OCI-LY7 (cell line): ENCODE data around the gene GTF2H2. TPM values are rescaled to one million over a fixed set of nuclear protein-coding genes. Genes with fewer than 3 reads are reported as not detected.
"Not testable (repeated sequence)": the region's sequence is repeated elsewhere in the genome, so short reads cannot be mapped to it uniquely, and the experiment has no call there.

Source experiments
- BruUV-seq: library from RNA; stranded (reverse); fragments of 400-500 nt; replicated peaks from 2 replicates; lab custom pipeline; 2021; lab: Mats Ljungman, UMichigan
- CTCF ChIA-PET: fragments of 300-600 bp; sonication (Branson Sonifier 250); formaldehyde crosslinking; loops from one replicate; lab custom pipeline; 2022; ENCODE audit warnings: antibody characterized with exemption; ENCODE audit not compliant: unreplicated experiment; lab: Charles Lee
- POLR2A ChIA-PET: fragments of 300-600 bp; sonication (Branson Sonifier 250); formaldehyde crosslinking; loops from one replicate; lab custom pipeline; 2022; ENCODE audit warnings: antibody characterized with exemption; lab: Charles Lee
- DNase-seq: peaks from one replicate; pipeline ENCODE4 v3.0.0-alpha.2; 2015; ENCODE audit warnings: low spot score
- H2AFZ ChIP-seq: fragments of 200-600 bp; sonication (generic), shearing (Covaris generic); 2 replicates; pipeline ENCODE4 v1.6.1; 2014; ENCODE audit warnings: mild to moderate bottlenecking, antibody characterized with exemption, low read length, moderate library complexity
- H3K27ac ChIP-seq: fragments of 200-600 bp; sonication (generic); 2 replicates; pipeline ENCODE4 v1.5.1; 2014; ENCODE audit warnings: mixed run types, low read depth, mild to moderate bottlenecking, moderate library complexity, low read length, inconsistent platforms; ENCODE audit not compliant: poor library complexity, severe bottlenecking
- H3K36me3 ChIP-seq: fragments of 200-600 bp; sonication (generic); 2 replicates; pipeline ENCODE4 v1.6.1; 2014; ENCODE audit warnings: mild to moderate bottlenecking, antibody characterized with exemption, low read length, moderate library complexity, mixed read lengths; ENCODE audit not compliant: insufficient read depth
- H3K4me1 ChIP-seq: fragments of 200-600 bp; sonication (generic); 2 replicates; pipeline ENCODE4 v1.5.1; 2014; ENCODE audit warnings: mild to moderate bottlenecking, low read length; ENCODE audit not compliant: insufficient read depth, poor library complexity, severe bottlenecking
- H3K4me2 ChIP-seq: fragments of 200-600 bp; sonication (generic); 2 replicates; pipeline ENCODE4 v1.6.1; 2014; ENCODE audit warnings: mild to moderate bottlenecking, low read length
- H3K4me3 ChIP-seq: fragments of 200-600 bp; sonication (generic); 2 replicates; pipeline ENCODE4 v1.5.1; 2014; ENCODE audit warnings: mild to moderate bottlenecking, low read depth, low read length; ENCODE audit not compliant: poor library complexity, severe bottlenecking
- H3K79me2 ChIP-seq: fragments of 200-600 bp; sonication (generic); 2 replicates; pipeline ENCODE4 v1.6.1; 2016; ENCODE audit warnings: low read depth, mild to moderate bottlenecking, low read length, moderate library complexity, mixed read lengths; ENCODE audit not compliant: insufficient read depth
- H3K9me2 ChIP-seq: fragments of 200-600 bp; sonication (generic); 2 replicates; pipeline ENCODE4 v1.6.1; 2016; ENCODE audit warnings: mild to moderate bottlenecking, low read length, mixed read lengths; ENCODE audit not compliant: insufficient read depth
- H3K9me3 ChIP-seq: fragments of 200-600 bp; sonication (generic); 2 replicates; pipeline ENCODE4 v1.6.1; 2014; ENCODE audit warnings: mild to moderate bottlenecking, mixed run types, low read length, mixed read lengths
- H4K20me1 ChIP-seq: fragments of 200-600 bp; sonication (generic); 2 replicates; pipeline ENCODE4 v1.6.1; 2014; ENCODE audit warnings: mild to moderate bottlenecking, antibody characterized with exemption, low read length, moderate library complexity, mixed read lengths; ENCODE audit not compliant: insufficient read depth
- intact Hi-C: fragments of 100-400 bp; cut with micrococcal nuclease; formaldehyde crosslinking; loops from one replicate; pipeline ENCODE4 v1.10.0; 2022; ENCODE audit not compliant: unreplicated experiment
- total RNA-seq, 2 experiments: library from RNA; depleted of rRNA in 1 of 2; stranded (reverse); fragments of >200 nt in 1 of 2; shearing (Covaris generic) in 1 of 2; gene quantifications; 2 replicates each; pipeline ENCODE4 v1.2.3, GENCODE V29; 2014 to 2022

Gene GTF2H2
- total RNA-seq, 2 experiments from 2014 or later, result 39.2 to 54.6 TPM

- H3K4me1 ChIP-seq, BruUV-seq, H3K36me3 ChIP-seq, CTCF ChIA-PET, H2AFZ ChIP-seq, H3K79me2 ChIP-seq, H3K4me3 ChIP-seq, H3K27ac ChIP-seq, H3K4me2 ChIP-seq, intact Hi-C loops, DNase-seq, H3K9me3 ChIP-seq, H3K9me2 ChIP-seq, POLR2A ChIA-PET, H4K20me1 ChIP-seq: not testable (repeated sequence)
Observed at GRCh38 chr5:71059426-71059825, 8.1 kb downstream of the GTF2H2 start.

GRCh38 chr5:71044808-71045207 lies 22.7 kb downstream of the GTF2H2 start:
- H2AFZ ChIP-seq, H3K36me3 ChIP-seq, H3K4me3 ChIP-seq, CTCF ChIA-PET, BruUV-seq, H4K20me1 ChIP-seq, DNase-seq, H3K9me3 ChIP-seq, H3K79me2 ChIP-seq, H3K27ac ChIP-seq, H3K4me1 ChIP-seq, H3K9me2 ChIP-seq, H3K4me2 ChIP-seq, POLR2A ChIA-PET, intact Hi-C loops: not testable (repeated sequence)

GRCh38 chr5:71044128-71044527 lies 23.3 kb downstream of the GTF2H2 start:
- H3K27ac ChIP-seq, BruUV-seq, H3K9me3 ChIP-seq, H3K79me2 ChIP-seq, CTCF ChIA-PET, intact Hi-C loops, H3K4me2 ChIP-seq, H2AFZ ChIP-seq, H4K20me1 ChIP-seq, H3K4me3 ChIP-seq, H3K9me2 ChIP-seq, H3K4me1 ChIP-seq, DNase-seq, POLR2A ChIA-PET, H3K36me3 ChIP-seq: not testable (repeated sequence)

GRCh38 chr5:71031046-71031776 lies 36.3 kb downstream of the GTF2H2 start:
- H3K9me3 ChIP-seq, intact Hi-C loops, H3K4me1 ChIP-seq, H3K4me2 ChIP-seq, H4K20me1 ChIP-seq, CTCF ChIA-PET, H3K36me3 ChIP-seq, H3K9me2 ChIP-seq, H2AFZ ChIP-seq, POLR2A ChIA-PET, H3K4me3 ChIP-seq, DNase-seq, H3K27ac ChIP-seq, H3K79me2 ChIP-seq, BruUV-seq: not testable (repeated sequence)

- DNase-seq, H3K79me2 ChIP-seq, H3K27ac ChIP-seq, H3K9me3 ChIP-seq, H2AFZ ChIP-seq, H3K36me3 ChIP-seq, intact Hi-C loops, POLR2A ChIA-PET, CTCF ChIA-PET, H4K20me1 ChIP-seq, H3K4me3 ChIP-seq, H3K9me2 ChIP-seq, H3K4me2 ChIP-seq, H3K4me1 ChIP-seq, BruUV-seq: not testable (repeated sequence)
Observed at GRCh38 chr5:71025289-71025953, 42.1 kb downstream of the GTF2H2 start, which contains the start of gene NAIP. TSS of gene NAIP (minus strand) at chr5:71025339. CDS start at chr5:71012915, 12,424 bp downstream.

GRCh38 chr5:71020643-71021042 lies 46.8 kb downstream of the GTF2H2 start:
- POLR2A ChIA-PET, DNase-seq, H3K4me1 ChIP-seq, H3K27ac ChIP-seq, CTCF ChIA-PET, H3K9me2 ChIP-seq, intact Hi-C loops, H3K4me3 ChIP-seq, H3K4me2 ChIP-seq, H3K79me2 ChIP-seq, H3K36me3 ChIP-seq, BruUV-seq, H4K20me1 ChIP-seq, H3K9me3 ChIP-seq, H2AFZ ChIP-seq: not testable (repeated sequence)
